ENCODE results near the gene GAB1. TPM values are rescaled to one million over a fixed set of nuclear protein-coding genes. Genes with fewer than 3 reads are reported as not detected.

Gene GAB1
- total RNA-seq, 1 donor, result 20.6 TPM

GRCh38 chr4:143313996-143314395 lies 22.7 kb upstream of the GAB1 start:
- H3K4me2 ChIP-seq (ENCODE audit: insufficient read depth, low read length), result no peak overlapping the region
- H4K20me1 ChIP-seq (ENCODE audit: insufficient read depth, low read length), result no peaks in the 10 kb centered on the region
- H3K27me3 ChIP-seq (ENCODE audit: insufficient read depth, low read length), result no peaks in the 10 kb centered on the region
- no peak overlapping the region for H2AFZ ChIP-seq (ENCODE audit: low read length)
- DNase-seq (ENCODE audit: insufficient read length, low spot score, missing footprints), result peak; percentile 22
- no peak overlapping the region for H3K4me3 ChIP-seq (ENCODE audit: insufficient read depth, low read length)
- no peaks in the 10 kb centered on the region for H3K36me3 ChIP-seq (ENCODE audit: insufficient read depth, low read length)
- TF ChIP-seq CTCF (IDR thresholded peaks at IDR 0.05; ENCODE audit: extremely low read depth, low read depth, low read length), result no peak
- H3K79me2 ChIP-seq (ENCODE audit: insufficient read depth, low read length), result no peaks in the 10 kb centered on the region
- H3K27ac ChIP-seq (ENCODE audit: low read depth, low read length), result no peak overlapping the region
- no peaks in the 10 kb centered on the region for H3K4me1 ChIP-seq (ENCODE audit: insufficient read depth, low read length)
- H3K9me3 ChIP-seq (ENCODE audit: low read depth, low read length), result no peaks in the 10 kb centered on the region

GRCh38 chr4:143320113-143320512 lies 16.6 kb upstream of the GAB1 start:
- no peak for TF ChIP-seq CTCF (IDR thresholded peaks at IDR 0.05; ENCODE audit: extremely low read depth, low read depth, low read length)
- H3K79me2 ChIP-seq (ENCODE audit: insufficient read depth, low read length), result no peaks in the 10 kb centered on the region
- no peaks in the 10 kb centered on the region for H3K4me1 ChIP-seq (ENCODE audit: insufficient read depth, low read length)
- H2AFZ ChIP-seq (ENCODE audit: low read length), result no peak overlapping the region
- no peak overlapping the region for H3K4me2 ChIP-seq (ENCODE audit: insufficient read depth, low read length)
- H4K20me1 ChIP-seq (ENCODE audit: insufficient read depth, low read length), result no peaks in the 10 kb centered on the region
- H3K27me3 ChIP-seq (ENCODE audit: insufficient read depth, low read length), result peaks cover 7% of the 10 kb centered on the region
- H3K4me3 ChIP-seq (ENCODE audit: insufficient read depth, low read length), result no peak overlapping the region
- no peak overlapping the region for H3K27ac ChIP-seq (ENCODE audit: low read depth, low read length)
- DNase-seq (ENCODE audit: insufficient read length, low spot score, missing footprints), result no peak
- H3K9me3 ChIP-seq (ENCODE audit: low read depth, low read length), result no peaks in the 10 kb centered on the region
- no peaks in the 10 kb centered on the region for H3K36me3 ChIP-seq (ENCODE audit: insufficient read depth, low read length)

- no peak for DNase-seq (ENCODE audit: insufficient read length, low spot score, missing footprints)
- Histone ChIP-seq H3K27ac (ENCODE audit: low read depth, low read length) (no peak overlapping the region), H3K36me3 (ENCODE audit: insufficient read depth, low read length) (no peaks in the 10 kb centered on the region), H3K4me1 (ENCODE audit: insufficient read depth, low read length) (no peaks in the 10 kb centered on the region), H3K27me3 (ENCODE audit: insufficient read depth, low read length) (no peaks in the 10 kb centered on the region), H3K79me2 (ENCODE audit: insufficient read depth, low read length) (no peaks in the 10 kb centered on the region), H3K4me3 (ENCODE audit: insufficient read depth, low read length) (no peak overlapping the region), H4K20me1 (ENCODE audit: insufficient read depth, low read length) (no peaks in the 10 kb centered on the region), H2AFZ (ENCODE audit: low read length) (no peak overlapping the region), H3K4me2 (ENCODE audit: insufficient read depth, low read length) (no peak overlapping the region), H3K9me3 (ENCODE audit: low read depth, low read length) (no peaks in the 10 kb centered on the region)
- TF ChIP-seq CTCF (IDR thresholded peaks at IDR 0.05; ENCODE audit: extremely low read depth, low read depth, low read length), result no peak
These were observed 9.9 kb upstream of the GAB1 start for GRCh38 chr4:143326735-143327134.

GRCh38 chr4:143329985-143330384 lies 6.7 kb upstream of the GAB1 start:
- Histone ChIP-seq H3K4me2 (ENCODE audit: insufficient read depth, low read length) (no peak overlapping the region), H3K79me2 (ENCODE audit: insufficient read depth, low read length) (no peaks in the 10 kb centered on the region), H3K36me3 (ENCODE audit: insufficient read depth, low read length) (no peaks in the 10 kb centered on the region), H3K4me1 (ENCODE audit: insufficient read depth, low read length) (no peaks in the 10 kb centered on the region), H3K27me3 (ENCODE audit: insufficient read depth, low read length) (no peaks in the 10 kb centered on the region), H3K27ac (ENCODE audit: low read depth, low read length) (no peak overlapping the region), H2AFZ (ENCODE audit: low read length) (no peak overlapping the region), H3K4me3 (ENCODE audit: insufficient read depth, low read length) (no peak overlapping the region), H4K20me1 (ENCODE audit: insufficient read depth, low read length) (no peaks in the 10 kb centered on the region), H3K9me3 (ENCODE audit: low read depth, low read length) (no peaks in the 10 kb centered on the region)
- no peak for DNase-seq (ENCODE audit: insufficient read length, low spot score, missing footprints)
- TF ChIP-seq CTCF (IDR thresholded peaks at IDR 0.05; ENCODE audit: extremely low read depth, low read depth, low read length), result no peak
